Right cardiac atrium (tissue), 5 donors: ENCODE measurements around the gene ST6GALNAC5. TPM values are rescaled to one million over a fixed set of nuclear protein-coding genes. Genes with fewer than 3 reads are reported as not detected.

Experiments
- ATAC-seq, 2 donors: fragments of 200-7000 bp; cut with Tn5 transposase; one replicate each; pipeline versions ENCODE4 v1.8.0 to v1.9.1; 2020; ENCODE audit warnings: moderate library complexity in 2 of 2, mild to moderate bottlenecking in 1 of 2
- DNase-seq, 3 donors: peaks; one replicate each; pipeline ENCODE4 v3.0.0-alpha.2; 2020
- H3K27ac ChIP-seq: one replicate; pipeline ENCODE4 v1.5.1; 2013; ENCODE audit warnings: mild to moderate bottlenecking, low read length, control low read depth, moderate library complexity
- H3K27me3 ChIP-seq: one replicate; pipeline ENCODE4 v1.6.1; 2013; ENCODE audit not compliant: control insufficient read depth, insufficient read depth
- H3K4me1 ChIP-seq: one replicate; pipeline ENCODE4 v1.6.1; 2013; ENCODE audit warnings: low read length; ENCODE audit not compliant: control insufficient read depth, insufficient read depth
- H3K4me3 ChIP-seq: one replicate; pipeline ENCODE4 v1.5.1; 2013; ENCODE audit warnings: low read length, control low read depth
- H3K9me3 ChIP-seq: one replicate; pipeline ENCODE4 v1.6.1; 2013; ENCODE audit warnings: low read length; ENCODE audit not compliant: control insufficient read depth
- WGBS: extraction: QIAGEN DNeasy Blood & Tissue Kit; methylation state at CpG from one replicate; pipeline ENCODE4 v1.1.7; 2013; 5-methylcytosine and 5-hydroxymethylcytosine counted together
- intact Hi-C, 4 donors: fragments of 100-400 bp; cut with DNase I; formaldehyde crosslinking; loops; one replicate each; pipeline versions ENCODE4 v1.11.0 to v1.14.0; 2022 to 2023
- polyA plus RNA-seq: library from polyadenylated mRNA; stranded (reverse); fragments of 200-250 nt; gene quantifications from one replicate; pipeline ENCODE4 v1.2.3, GENCODE V29; 2013
- total RNA-seq, 4 donors: library from RNA; stranded (reverse); fragmentation: NEBNext Ultra II Directional; extraction: Animal tissue kit (Norgen Biotek cat#: 25700); gene quantifications; one replicate each; pipeline ENCODE4 v1.2.1, GENCODE V29; 2021
- donor health status: healthy with polysubstance abuse.
- donor health status: DM: no; HTN: yes; CAD: no.
- donor health status: DM: no; HTN: no; CAD: no.
- donor health status: DM: no; HTN: yes; CAD: no; lungs with severe emphysema.
- donor health status: DM: yes; HTN: yes; CAD: no.

Gene ST6GALNAC5
- total and polyA plus RNA-seq, 5 donors = 0.39 to 2.2 (median 1.5) TPM

- Histone ChIP-seq H3K9me3 (no peaks in the 10 kb centered on the region), H3K4me3 (no peak overlapping the region), H3K27me3 (no peaks in the 10 kb centered on the region), H3K27ac (no peak overlapping the region), H3K4me1 (no peaks in the 10 kb centered on the region)
- DNase-seq (no peak), ATAC-seq (no peak)
- intact Hi-C loops = no loop called here
- WGBS = 92% methylated on average over 5 of the region's 5 CpGs
These were observed 147.0 kb downstream of the ST6GALNAC5 start for GRCh38 chr1:77014073-77014788.

- WGBS = 67% methylated on average over 2 of the region's 2 CpGs
- no peaks in the 10 kb centered on the region for H3K9me3 ChIP-seq
- H3K27me3 ChIP-seq = no peaks in the 10 kb centered on the region
- ATAC-seq (no peak), DNase-seq (no peak)
- H3K4me3 ChIP-seq = no peak overlapping the region
- no peak overlapping the region for H3K27ac ChIP-seq
- intact Hi-C loops = no loop called here
- no peaks in the 10 kb centered on the region for H3K4me1 ChIP-seq
These were observed 148.6 kb downstream of the ST6GALNAC5 start for GRCh38 chr1:77015748-77016341.

- ATAC-seq (no peak), DNase-seq (no peak)
- Histone ChIP-seq H3K27ac (no peak overlapping the region), H3K4me1 (no peaks in the 10 kb centered on the region), H3K9me3 (no peaks in the 10 kb centered on the region), H3K27me3 (no peaks in the 10 kb centered on the region), H3K4me3 (no peak overlapping the region)
- intact Hi-C loops = no loop called here
- 78% methylated on average over 2 of the region's 2 CpGs for WGBS
These were observed 149.2 kb downstream of the ST6GALNAC5 start for GRCh38 chr1:77016386-77016985.

GRCh38 chr1:77018311-77018710, 151.0 kb downstream of the ST6GALNAC5 start:
- no peak overlapping the region for H3K27ac ChIP-seq
- DNase-seq (no peak), ATAC-seq (no peak)
- WGBS = 44% methylated on average over 3 of the region's 3 CpGs
- no peaks in the 10 kb centered on the region for H3K27me3 ChIP-seq
- intact Hi-C loops = no loop called here
- H3K4me3 ChIP-seq = no peak overlapping the region
- no peaks in the 10 kb centered on the region for H3K9me3 ChIP-seq
- no peaks in the 10 kb centered on the region for H3K4me1 ChIP-seq

- intact Hi-C loops = no loop called here
- H3K4me3 ChIP-seq = no peak overlapping the region
- no peaks in the 10 kb centered on the region for H3K4me1 ChIP-seq
- H3K9me3 ChIP-seq = no peaks in the 10 kb centered on the region
- no peaks in the 10 kb centered on the region for H3K27me3 ChIP-seq
- H3K27ac ChIP-seq = no peak overlapping the region
- no peak for DNase-seq
- WGBS = 70% methylated on average over 1 of the region's 1 CpG
- no peak for ATAC-seq
These were observed 151.5 kb downstream of the ST6GALNAC5 start for GRCh38 chr1:77018761-77019160.

GRCh38 chr1:77021732-77022131, 154.5 kb downstream of the ST6GALNAC5 start:
- no peaks in the 10 kb centered on the region for H3K4me1 ChIP-seq
- intact Hi-C loops = no loop called here
- no peak overlapping the region for H3K27ac ChIP-seq
- 70% methylated on average over 2 of the region's 2 CpGs for WGBS
- DNase-seq (no peak), ATAC-seq (no peak)
- no peak overlapping the region for H3K4me3 ChIP-seq
- H3K9me3 ChIP-seq = no peaks in the 10 kb centered on the region
- H3K27me3 ChIP-seq = no peaks in the 10 kb centered on the region

- 89% methylated on average over 4 of the region's 4 CpGs for WGBS
- H3K9me3 ChIP-seq = no peaks in the 10 kb centered on the region
- no peaks in the 10 kb centered on the region for H3K27me3 ChIP-seq
- ATAC-seq (no peak), DNase-seq (no peak)
- no peak overlapping the region for H3K27ac ChIP-seq
- no peaks in the 10 kb centered on the region for H3K4me1 ChIP-seq
- intact Hi-C loops = no loop called here
- no peak overlapping the region for H3K4me3 ChIP-seq
These were observed 157.2 kb downstream of the ST6GALNAC5 start for GRCh38 chr1:77024500-77024899.

- H3K4me1 ChIP-seq = no peaks in the 10 kb centered on the region
- DNase-seq (no peak), ATAC-seq (no peak)
- WGBS = 75% methylated on average over 5 of the region's 5 CpGs
- no peaks in the 10 kb centered on the region for H3K9me3 ChIP-seq
- no peak overlapping the region for H3K27ac ChIP-seq
- H3K4me3 ChIP-seq = no peak overlapping the region
- H3K27me3 ChIP-seq = no peaks in the 10 kb centered on the region
- intact Hi-C loops = no loop called here
These were observed 158.3 kb downstream of the ST6GALNAC5 start for GRCh38 chr1:77025599-77025998.

- Histone ChIP-seq H3K27me3 (no peaks in the 10 kb centered on the region), H3K27ac (no peak overlapping the region), H3K4me3 (no peak overlapping the region), H3K4me1 (no peaks in the 10 kb centered on the region), H3K9me3 (no peaks in the 10 kb centered on the region)
- intact Hi-C loops = no loop called here
- 65% methylated on average over 2 of the region's 2 CpGs for WGBS
- DNase-seq (no peak), ATAC-seq (no peak)
These were observed 158.9 kb downstream of the ST6GALNAC5 start for GRCh38 chr1:77026135-77026534.

GRCh38 chr1:77026640-77027039, 159.4 kb downstream of the ST6GALNAC5 start:
- Histone ChIP-seq H3K4me1 (no peaks in the 10 kb centered on the region), H3K4me3 (no peak overlapping the region), H3K9me3 (no peaks in the 10 kb centered on the region), H3K27me3 (no peaks in the 10 kb centered on the region), H3K27ac (no peak overlapping the region)
- ATAC-seq (no peak), DNase-seq (no peak)
- WGBS = 95% methylated on average over 1 of the region's 1 CpG
- intact Hi-C loops = no loop called here

GRCh38 chr1:77027847-77028246, 160.6 kb downstream of the ST6GALNAC5 start:
- Histone ChIP-seq H3K27ac (no peak overlapping the region), H3K9me3 (no peaks in the 10 kb centered on the region), H3K4me3 (no peak overlapping the region), H3K27me3 (no peaks in the 10 kb centered on the region), H3K4me1 (no peaks in the 10 kb centered on the region)
- ATAC-seq (no peak), DNase-seq (no peak)
- WGBS = 18% methylated on average over 1 of the region's 1 CpG
- intact Hi-C loops = no loop called here
